Astrocyte of the cerebellum (primary cell): ENCODE results near the gene GDPD5.
"Not testable (repeated sequence)": the region's sequence is repeated elsewhere in the genome, so short reads cannot be mapped to it uniquely, and the experiment has no call there.

Experiments used
- DNase-seq: peaks from one replicate; pipeline ENCODE4 v3.0.0-alpha.2; 2011; ENCODE audit warnings: low read depth
- H3K4me3 ChIP-seq: 2 replicates; pipeline ENCODE4 v1.5.1; 2011; ENCODE audit warnings: mild to moderate bottlenecking, low read depth, low read length, moderate library complexity
- CTCF ChIP-seq: IDR thresholded peaks from 2 replicates; pipeline ENCODE4 v1.5.1; 2012; ENCODE audit warnings: low read length, low read depth, moderate library complexity, mild to moderate bottlenecking; ENCODE audit errors: missing control alignments
- in situ Hi-C: cut with HindIII; loops from 2 replicates; pipeline ENCODE4 v1.10.0; 2017; ENCODE audit warnings: low sequenced_read_pairs

GDPD5 gene

GRCh38 chr11:75420224-75421034, 105.3 kb downstream of the GDPD5 start:
- DNase-seq: no peak
- TF ChIP-seq CTCF: no peak
- in situ Hi-C loops: no loop called here
- H3K4me3 ChIP-seq: no peak overlapping the region

GRCh38 chr11:75413864-75414263, 111.9 kb downstream of the GDPD5 start:
- DNase-seq: no peak
- in situ Hi-C loops: no loop called here
- TF ChIP-seq CTCF: no peak
- H3K4me3 ChIP-seq: no peak overlapping the region

- in situ Hi-C loops, H3K4me3 ChIP-seq, DNase-seq: not testable (repeated sequence)
These were observed 112.6 kb downstream of the GDPD5 start for GRCh38 chr11:75413146-75413545.

GRCh38 chr11:75409971-75410370, 115.8 kb downstream of the GDPD5 start:
- in situ Hi-C loops, H3K4me3 ChIP-seq, DNase-seq: not testable (repeated sequence)

GRCh38 chr11:75408957-75409219, 116.9 kb downstream of the GDPD5 start:
- no peak for TF ChIP-seq CTCF
- in situ Hi-C loops: no loop called here
- no peak for DNase-seq
- H3K4me3 ChIP-seq: no peak overlapping the region

- in situ Hi-C loops: no loop called here
- H3K4me3 ChIP-seq: no peak overlapping the region
- no peak for TF ChIP-seq CTCF
- no peak for DNase-seq
These were observed 119.4 kb downstream of the GDPD5 start for GRCh38 chr11:75406338-75406777.

- no peak for TF ChIP-seq CTCF
- no peak overlapping the region for H3K4me3 ChIP-seq
- in situ Hi-C loops: no loop called here
- no peak for DNase-seq
These were observed 121.6 kb downstream of the GDPD5 start for GRCh38 chr11:75403983-75404658.
